Osteoblast (primary cell): ENCODE measurements around the gene KIAA1217. TPM values are rescaled to one million over a fixed set of nuclear protein-coding genes. Genes with fewer than 3 reads are reported as not detected.

ENCODE experiments used
- DNase-seq: peaks from one replicate; pipeline ENCODE4 v3.0.0; 2011; ENCODE audit warnings: low spot score, mixed read lengths; ENCODE audit not compliant: insufficient read length; ENCODE audit errors: missing footprints
- H2AFZ ChIP-seq: 2 replicates; pipeline ENCODE4 v1.6.0; 2011; ENCODE audit warnings: mild to moderate bottlenecking, low read length
- H3K27ac ChIP-seq: 2 replicates; pipeline ENCODE4 v1.5.1; 2011; ENCODE audit warnings: mild to moderate bottlenecking, low read depth, low read length, moderate library complexity
- H3K27me3 ChIP-seq: 2 replicates; pipeline ENCODE4 v1.6.0; 2012; ENCODE audit warnings: mild to moderate bottlenecking, control low read depth, inconsistent platforms, low read length, moderate library complexity; ENCODE audit not compliant: insufficient read depth
- H3K36me3 ChIP-seq: 2 replicates; pipeline ENCODE4 v1.5.1; 2011; ENCODE audit warnings: mild to moderate bottlenecking, low read length, control low read depth, moderate library complexity; ENCODE audit not compliant: insufficient read depth
- H3K4me1 ChIP-seq: 2 replicates; pipeline ENCODE4 v1.5.1; 2011; ENCODE audit warnings: mild to moderate bottlenecking, low read length, control low read depth, moderate library complexity; ENCODE audit not compliant: insufficient read depth
- H3K4me2 ChIP-seq: 2 replicates; pipeline ENCODE4 v1.6.0; 2011; ENCODE audit warnings: mild to moderate bottlenecking, low read length; ENCODE audit not compliant: insufficient read depth
- H3K4me3 ChIP-seq: fragments of 200-600 bp; sonication (generic); 3 replicates; pipeline ENCODE4 v1.5.1; 2012; ENCODE audit warnings: mild to moderate bottlenecking, low read length, inconsistent platforms; ENCODE audit not compliant: insufficient read depth
- H3K79me2 ChIP-seq: 2 replicates; pipeline ENCODE4 v1.6.0; 2012; ENCODE audit warnings: mild to moderate bottlenecking, low read length, control low read depth, inconsistent platforms; ENCODE audit not compliant: insufficient read depth
- H3K9me3 ChIP-seq: 2 replicates; pipeline ENCODE4 v1.5.1; 2011; ENCODE audit warnings: low read depth, low read length, control low read depth
- H4K20me1 ChIP-seq: 2 replicates; pipeline ENCODE4 v1.6.0; 2012; ENCODE audit warnings: mild to moderate bottlenecking, low read length, control low read depth; ENCODE audit not compliant: insufficient read depth
- CTCF ChIP-seq: IDR thresholded peaks from 2 replicates; pipeline ENCODE4 v1.5.1; 2011; ENCODE audit warnings: mild to moderate bottlenecking, low read depth, low read length, moderate library complexity; ENCODE audit errors: extremely low read depth
- total RNA-seq: library from RNA; depleted of rRNA; stranded (reverse); fragments of >200 nt; gene quantifications from 2 replicates; pipeline ENCODE4 v1.2.3, GENCODE V29; 2012

KIAA1217 gene
- total RNA-seq, 1 donor, result 51.0 TPM

DNA sequence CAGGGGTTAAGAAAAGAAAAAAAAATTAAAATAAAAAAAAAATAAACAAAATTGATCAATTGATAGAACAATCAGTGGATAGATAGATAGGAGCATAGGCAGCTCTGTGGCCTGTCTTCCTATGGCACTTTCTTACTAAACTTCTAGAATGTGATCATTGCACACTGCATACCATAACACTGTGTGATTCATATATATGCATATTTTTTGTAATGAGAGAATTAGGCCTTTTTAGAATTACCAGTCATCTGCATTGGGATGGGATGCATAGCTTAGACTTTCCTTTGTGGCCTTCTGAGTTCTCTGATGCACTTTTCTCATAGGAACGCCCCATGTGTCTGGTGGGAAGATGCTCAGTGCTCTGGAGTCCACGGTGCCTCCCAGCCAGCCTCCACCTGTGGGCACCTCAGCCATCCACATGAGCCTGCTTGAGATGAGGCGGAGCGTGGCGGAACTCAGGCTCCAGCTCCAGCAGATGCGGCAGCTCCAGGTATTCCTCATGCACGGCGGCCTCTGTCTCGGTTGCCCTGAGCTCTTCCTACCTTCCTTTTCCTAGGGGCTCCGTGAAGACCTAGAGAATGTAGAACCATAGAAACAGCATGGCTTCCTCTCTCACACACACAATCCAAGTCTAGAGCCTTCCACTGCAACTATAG is 292.2 kb downstream of the KIAA1217 start:
- Histone ChIP-seq H3K36me3 (peaks cover 28% of the 10 kb centered on the region), H4K20me1 (no peaks in the 10 kb centered on the region), H2AFZ (no peak overlapping the region), H3K9me3 (no peaks in the 10 kb centered on the region), H3K27me3 (no peaks in the 10 kb centered on the region), H3K79me2 (no peaks in the 10 kb centered on the region), H3K4me1 (no peaks in the 10 kb centered on the region), H3K4me2 (no peak overlapping the region), H3K4me3 (no peak overlapping the region), H3K27ac (no peak overlapping the region)
- no peak for TF ChIP-seq CTCF
- DNase-seq, result no peak

- Histone ChIP-seq H3K4me3 (no peak overlapping the region), H4K20me1 (no peaks in the 10 kb centered on the region), H3K27me3 (no peaks in the 10 kb centered on the region), H3K79me2 (no peaks in the 10 kb centered on the region), H3K4me2 (no peak overlapping the region), H2AFZ (no peak overlapping the region), H3K9me3 (no peaks in the 10 kb centered on the region), H3K4me1 (no peaks in the 10 kb centered on the region), H3K27ac (no peak overlapping the region), H3K36me3 (peaks cover 25% of the 10 kb centered on the region)
- no peak for TF ChIP-seq CTCF
- DNase-seq, result no peak
Measured at GRCh38 chr10:24502006-24502405, 293.1 kb downstream of the KIAA1217 start.

- no peaks in the 10 kb centered on the region for H3K9me3 ChIP-seq
- no peak overlapping the region for H3K4me3 ChIP-seq
- no peak overlapping the region for H3K4me2 ChIP-seq
- no peaks in the 10 kb centered on the region for H3K79me2 ChIP-seq
- no peak for DNase-seq
- H2AFZ ChIP-seq, result no peak overlapping the region
- no peak for TF ChIP-seq CTCF
- no peaks in the 10 kb centered on the region for H4K20me1 ChIP-seq
- H3K27ac ChIP-seq, result no peak overlapping the region
- H3K27me3 ChIP-seq, result no peaks in the 10 kb centered on the region
- H3K4me1 ChIP-seq, result no peaks in the 10 kb centered on the region
- H3K36me3 ChIP-seq, result peaks cover 27% of the 10 kb centered on the region
Measured at GRCh38 chr10:24502801-24503460, 294.0 kb downstream of the KIAA1217 start.

GRCh38 chr10:24503461-24504320 is 294.8 kb downstream of the KIAA1217 start:
- Histone ChIP-seq H3K36me3 (peaks cover 27% of the 10 kb centered on the region), H3K9me3 (no peaks in the 10 kb centered on the region), H2AFZ (no peak overlapping the region), H3K4me1 (no peaks in the 10 kb centered on the region), H3K4me3 (no peak overlapping the region), H3K4me2 (no peak overlapping the region), H4K20me1 (no peaks in the 10 kb centered on the region), H3K27ac (no peak overlapping the region), H3K79me2 (no peaks in the 10 kb centered on the region), H3K27me3 (no peaks in the 10 kb centered on the region)
- DNase-seq, result no peak
- peak; percentile 78 for TF ChIP-seq CTCF
